HG03064 (cell line): ENCODE measurements around the gene FOXC2.

Experiments used
- ATAC-seq: cut with Tn5 transposase; IDR thresholded peaks from one replicate; pipeline ENCODE4 v1.9.1; 2021; ENCODE audit warnings: low read depth; ENCODE audit not compliant: unreplicated experiment

FOXC2 gene

GRCh38 chr16:86554917-86555703 lies 11.5 kb upstream of the FOXC2 start, which contains the start of gene MTHFSD:
TSS of gene MTHFSD (minus strand) at chr16:86555235. CDS start at chr16:86555184, 51 bp downstream.
- ATAC-seq: peak; percentile 60

- ATAC-seq: no peak
Measured at GRCh38 chr16:86555704-86556075, 10.9 kb upstream of the FOXC2 start.

- ATAC-seq: no peak
Measured at GRCh38 chr16:86556576-86556975, 10.1 kb upstream of the FOXC2 start.

DNA sequence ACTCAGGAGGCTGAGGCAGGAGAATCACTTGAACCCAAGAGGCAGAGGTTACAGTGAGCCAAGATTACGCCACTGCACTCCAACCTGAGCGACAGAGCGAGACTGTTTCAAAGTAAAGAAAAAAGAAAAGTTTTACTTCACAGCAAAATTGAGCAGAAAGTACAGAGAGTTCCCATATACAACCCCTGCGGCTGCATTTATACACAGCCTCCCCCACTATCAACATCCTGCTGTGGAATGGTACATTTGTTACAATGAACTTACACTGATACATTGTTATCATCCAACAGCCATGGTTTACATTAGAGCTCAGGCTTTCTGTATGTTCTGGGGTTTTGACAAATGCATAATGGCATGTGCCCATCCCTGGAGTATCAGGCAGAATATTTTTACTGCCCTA lies 9.0 kb upstream of the FOXC2 start:
- no peak for ATAC-seq

GRCh38 chr16:86558355-86559193 lies 8.1 kb upstream of the FOXC2 start:
- ATAC-seq: no peak

GRCh38 chr16:86559802-86560305 lies 6.8 kb upstream of the FOXC2 start:
- ATAC-seq: no peak

DNA sequence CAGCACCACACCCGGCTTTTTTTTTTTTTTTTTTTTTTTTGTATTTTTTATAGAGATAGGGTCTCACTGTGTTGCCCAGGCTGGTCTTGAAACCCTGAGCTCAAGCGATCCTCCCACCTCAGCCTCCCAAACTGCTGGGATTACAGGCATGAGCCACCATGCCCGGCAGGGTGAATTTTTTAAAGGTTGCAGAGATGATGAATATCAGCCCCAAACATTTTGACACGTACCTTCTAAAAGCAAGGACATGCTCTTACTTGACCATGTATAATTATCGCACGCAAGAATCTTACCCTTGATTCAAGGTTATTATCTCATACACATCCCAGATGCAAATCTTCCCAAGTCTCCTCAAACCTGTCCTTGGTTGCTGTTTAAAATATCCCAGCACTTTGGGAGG lies 4.3 kb upstream of the FOXC2 start:
- no peak for ATAC-seq

- no peak for ATAC-seq
Measured at GRCh38 chr16:86563469-86564345, 2.9 kb upstream of the FOXC2 start.

DNA sequence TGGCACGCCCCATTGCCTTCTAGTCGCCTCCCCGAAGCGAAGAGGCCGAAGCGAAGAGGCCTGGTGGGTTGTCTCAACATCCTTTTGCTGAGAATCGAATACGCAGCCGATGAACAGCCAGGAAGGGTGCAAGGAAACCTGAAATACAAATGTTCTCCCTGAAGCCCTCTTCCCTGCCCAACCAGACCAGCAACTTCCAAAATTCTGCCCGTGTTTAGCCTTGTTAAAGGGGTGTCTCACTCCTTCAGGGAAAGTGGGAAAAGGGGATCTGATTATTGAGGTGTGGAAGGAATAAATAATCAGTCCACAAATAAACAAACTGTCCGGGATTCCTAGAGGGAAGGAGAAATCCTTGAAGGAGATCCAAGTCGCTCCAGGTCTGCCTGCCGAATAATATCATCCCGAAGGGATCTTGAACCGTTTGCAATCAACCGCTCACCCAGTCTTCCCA lies 1.4 kb upstream of the FOXC2 start:
- no peak for ATAC-seq

GRCh38 chr16:86565644-86566511 lies 751 bp upstream of the FOXC2 start:
- ATAC-seq: no peak

DNA sequence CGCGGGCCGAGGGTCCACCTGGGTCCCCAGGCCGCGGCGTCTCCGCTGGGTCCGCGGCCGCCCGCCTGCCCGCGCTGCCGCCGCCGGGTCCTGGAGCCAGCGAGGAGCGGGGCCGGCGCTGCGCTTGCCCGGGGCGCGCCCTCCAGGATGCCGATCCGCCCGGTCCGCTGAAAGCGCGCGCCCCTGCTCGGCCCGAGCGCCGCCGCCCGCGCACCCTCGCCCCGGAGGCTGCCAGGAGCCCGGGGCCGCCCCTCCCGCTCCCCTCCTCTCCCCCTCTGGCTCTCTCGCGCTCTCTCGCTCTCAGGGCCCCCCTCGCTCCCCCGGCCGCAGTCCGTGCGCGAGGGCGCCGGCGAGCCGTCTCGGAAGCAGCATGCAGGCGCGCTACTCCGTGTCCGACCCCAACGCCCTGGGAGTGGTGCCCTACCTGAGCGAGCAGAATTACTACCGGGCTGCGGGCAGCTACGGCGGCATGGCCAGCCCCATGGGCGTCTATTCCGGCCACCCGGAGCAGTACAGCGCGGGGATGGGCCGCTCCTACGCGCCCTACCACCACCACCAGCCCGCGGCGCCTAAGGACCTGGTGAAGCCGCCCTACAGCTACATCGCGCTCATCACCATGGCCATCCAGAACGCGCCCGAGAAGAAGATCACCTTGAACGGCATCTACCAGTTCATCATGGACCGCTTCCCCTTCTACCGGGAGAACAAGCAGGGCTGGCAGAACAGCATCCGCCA lies 504 bp downstream of the FOXC2 start:
- ATAC-seq: no peak

DNA sequence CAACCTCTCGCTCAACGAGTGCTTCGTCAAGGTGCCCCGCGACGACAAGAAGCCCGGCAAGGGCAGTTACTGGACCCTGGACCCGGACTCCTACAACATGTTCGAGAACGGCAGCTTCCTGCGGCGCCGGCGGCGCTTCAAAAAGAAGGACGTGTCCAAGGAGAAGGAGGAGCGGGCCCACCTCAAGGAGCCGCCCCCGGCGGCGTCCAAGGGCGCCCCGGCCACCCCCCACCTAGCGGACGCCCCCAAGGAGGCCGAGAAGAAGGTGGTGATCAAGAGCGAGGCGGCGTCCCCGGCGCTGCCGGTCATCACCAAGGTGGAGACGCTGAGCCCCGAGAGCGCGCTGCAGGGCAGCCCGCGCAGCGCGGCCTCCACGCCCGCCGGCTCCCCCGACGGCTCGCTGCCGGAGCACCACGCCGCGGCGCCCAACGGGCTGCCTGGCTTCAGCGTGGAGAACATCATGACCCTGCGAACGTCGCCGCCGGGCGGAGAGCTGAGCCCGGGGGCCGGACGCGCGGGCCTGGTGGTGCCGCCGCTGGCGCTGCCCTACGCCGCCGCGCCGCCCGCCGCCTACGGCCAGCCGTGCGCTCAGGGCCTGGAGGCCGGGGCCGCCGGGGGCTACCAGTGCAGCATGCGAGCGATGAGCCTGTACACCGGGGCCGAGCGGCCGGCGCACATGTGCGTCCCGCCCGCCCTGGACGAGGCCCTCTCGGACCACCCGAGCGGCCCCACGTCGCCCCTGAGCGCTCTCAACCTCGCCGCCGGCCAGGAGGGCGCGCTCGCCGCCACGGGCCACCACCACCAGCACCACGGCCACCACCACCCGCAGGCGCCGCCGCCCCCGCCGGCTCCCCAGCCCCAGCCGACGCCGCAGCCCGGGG lies 1.3 kb downstream of the FOXC2 start:
- ATAC-seq: no peak

- no peak for ATAC-seq
Measured at GRCh38 chr16:86568677-86569623, 2.3 kb downstream of the FOXC2 start.

GRCh38 chr16:86569701-86570447 lies 3.2 kb downstream of the FOXC2 start:
- no peak for ATAC-seq

GRCh38 chr16:86570558-86571529 lies 4.2 kb downstream of the FOXC2 start:
- ATAC-seq: no peak
